Body of pancreas (tissue), 4 donors: ENCODE measurements around the gene FGR.

Experiments
- POLR2A ChIP-seq, 3 donors: fragments of 450-650 bp; IDR thresholded peaks; one replicate each; pipeline ENCODE4 v1.6.1; 2016; ENCODE audit warnings: antibody characterized with exemption in 3 of 3, mild to moderate bottlenecking in 2 of 3
- TF ChIP-seq, protein P1 (sequence below), 7 experiments: fragments of 450-650 bp in 4 of 7; fragments of 200-600 bp in 3 of 7; sonication (generic) in 3 of 7; IDR thresholded peaks; one replicate each; pipeline ENCODE4 v1.5.1; 2016 to 2019; ENCODE audit warnings: antibody characterized with exemption in 7 of 7

DNA sequence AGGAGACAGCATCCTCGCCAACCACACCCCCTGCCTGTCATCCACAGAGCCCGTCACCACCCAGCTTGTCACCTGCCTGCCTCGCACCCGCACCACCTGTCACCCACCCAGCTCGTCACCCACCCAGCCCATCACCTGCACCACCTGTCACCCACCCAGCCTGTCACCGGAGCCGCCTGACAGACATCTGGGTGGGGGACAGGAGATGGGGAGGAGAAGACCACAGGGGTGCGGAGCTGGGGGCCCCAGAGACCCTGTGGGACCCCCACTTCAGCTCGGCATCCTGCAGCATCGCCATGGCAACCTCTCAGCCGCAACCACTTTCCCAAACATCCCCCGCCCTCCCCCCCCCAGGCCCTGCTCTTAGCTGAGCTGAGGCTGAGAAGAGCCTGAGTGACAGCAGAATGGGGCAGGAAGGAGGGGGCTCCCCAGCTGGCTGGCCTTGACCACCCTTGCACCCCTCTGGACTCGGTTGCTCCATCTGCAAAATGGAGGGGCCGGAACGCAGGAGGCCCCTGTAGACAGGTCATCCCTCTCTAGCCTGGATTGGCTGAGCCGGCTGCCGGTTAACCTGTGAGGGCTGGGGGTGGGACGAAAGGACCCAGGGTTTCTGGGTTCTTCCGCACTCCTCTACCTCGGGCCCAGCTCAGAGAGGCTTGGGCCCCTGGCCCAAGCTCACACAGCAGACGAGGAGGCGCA, 42.6 kb downstream of the FGR start:
- TF ChIP-seq, protein P1, sequence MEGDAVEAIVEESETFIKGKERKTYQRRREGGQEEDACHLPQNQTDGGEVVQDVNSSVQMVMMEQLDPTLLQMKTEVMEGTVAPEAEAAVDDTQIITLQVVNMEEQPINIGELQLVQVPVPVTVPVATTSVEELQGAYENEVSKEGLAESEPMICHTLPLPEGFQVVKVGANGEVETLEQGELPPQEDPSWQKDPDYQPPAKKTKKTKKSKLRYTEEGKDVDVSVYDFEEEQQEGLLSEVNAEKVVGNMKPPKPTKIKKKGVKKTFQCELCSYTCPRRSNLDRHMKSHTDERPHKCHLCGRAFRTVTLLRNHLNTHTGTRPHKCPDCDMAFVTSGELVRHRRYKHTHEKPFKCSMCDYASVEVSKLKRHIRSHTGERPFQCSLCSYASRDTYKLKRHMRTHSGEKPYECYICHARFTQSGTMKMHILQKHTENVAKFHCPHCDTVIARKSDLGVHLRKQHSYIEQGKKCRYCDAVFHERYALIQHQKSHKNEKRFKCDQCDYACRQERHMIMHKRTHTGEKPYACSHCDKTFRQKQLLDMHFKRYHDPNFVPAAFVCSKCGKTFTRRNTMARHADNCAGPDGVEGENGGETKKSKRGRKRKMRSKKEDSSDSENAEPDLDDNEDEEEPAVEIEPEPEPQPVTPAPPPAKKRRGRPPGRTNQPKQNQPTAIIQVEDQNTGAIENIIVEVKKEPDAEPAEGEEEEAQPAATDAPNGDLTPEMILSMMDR (IDR thresholded peaks at IDR 0.05), result no peak
- no peak for TF ChIP-seq POLR2A (IDR thresholded peaks at IDR 0.05)
